ENCODE measurements around the gene PALM3. TPM values are rescaled to one million over a fixed set of nuclear protein-coding genes. Genes with fewer than 3 reads are reported as not detected.

Gene PALM3
- total RNA-seq, 4 donors from 2014 or later = 0.32 to 0.42 TPM; not detected in 2

- H3K27ac ChIP-seq (replicated peaks in 1 of 4) = no peak overlapping the region
These were observed 5.0 kb downstream of the PALM3 start for GRCh38 chr19:14056741-14057356.

DNA sequence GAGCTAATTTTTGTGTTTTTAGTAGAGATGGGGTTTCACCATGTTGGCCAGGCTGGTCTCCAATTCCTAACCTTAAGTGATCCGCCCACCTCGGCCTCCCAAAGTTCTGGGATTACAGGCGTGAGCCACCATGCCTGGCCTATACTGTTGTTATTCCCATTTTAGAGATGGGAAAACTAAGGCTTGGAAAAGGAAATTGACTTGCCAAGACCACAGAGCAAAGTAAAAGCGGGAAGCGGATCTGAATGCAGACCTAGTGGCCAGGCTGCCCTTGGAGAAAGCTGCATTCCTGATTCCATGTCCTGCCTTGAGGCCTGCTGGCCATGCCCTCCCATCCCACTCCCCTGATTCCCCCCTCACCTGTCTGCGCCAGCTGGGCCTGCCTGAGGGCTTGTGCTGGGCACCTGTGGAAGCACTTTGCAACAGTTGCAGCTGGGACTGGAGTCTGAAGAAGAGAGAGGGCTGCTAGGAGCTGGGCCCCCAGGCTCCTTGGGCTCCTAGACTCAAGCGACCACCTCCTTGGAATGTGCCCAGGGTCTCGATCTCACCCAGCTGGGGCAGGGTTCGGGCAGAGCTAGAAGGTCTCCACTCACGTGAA is 5.7 kb downstream of the PALM3 start:
- intact Hi-C loops (cut with DNase I) = loop anchor here (5.0 kb wide), 1 partner anchor 174 kb away; no protein-coding TSS in a partner anchor
- Histone ChIP-seq H3K27ac (replicated peaks in 1 of 4) (no peak overlapping the region), H3K36me3 (peaks cover 0 to 8% (median 0%) of the 10 kb centered on the region in 4 donors), H3K4me3 (no peak overlapping the region), H3K27me3 (peaks cover 0 to 43% (median 21%) of the 10 kb centered on the region in 4 donors), H3K4me1 (peaks cover 5 to 28% (median 26%) of the 10 kb centered on the region in 4 donors), H3K9me3 (peaks cover 0 to 9% (median 4%) of the 10 kb centered on the region in 4 donors)
- DNase-seq (ENCODE audit: extremely low spot score) = no peak
- TF ChIP-seq POLR2A (IDR thresholded peaks at IDR 0.05; ENCODE audit: low read depth) (no peak), EP300 (IDR thresholded peaks at IDR 0.05) (no peak), POLR2AphosphoS5 (IDR thresholded peaks at IDR 0.05) (no peak)
- TF ChIP-seq, protein P1, sequence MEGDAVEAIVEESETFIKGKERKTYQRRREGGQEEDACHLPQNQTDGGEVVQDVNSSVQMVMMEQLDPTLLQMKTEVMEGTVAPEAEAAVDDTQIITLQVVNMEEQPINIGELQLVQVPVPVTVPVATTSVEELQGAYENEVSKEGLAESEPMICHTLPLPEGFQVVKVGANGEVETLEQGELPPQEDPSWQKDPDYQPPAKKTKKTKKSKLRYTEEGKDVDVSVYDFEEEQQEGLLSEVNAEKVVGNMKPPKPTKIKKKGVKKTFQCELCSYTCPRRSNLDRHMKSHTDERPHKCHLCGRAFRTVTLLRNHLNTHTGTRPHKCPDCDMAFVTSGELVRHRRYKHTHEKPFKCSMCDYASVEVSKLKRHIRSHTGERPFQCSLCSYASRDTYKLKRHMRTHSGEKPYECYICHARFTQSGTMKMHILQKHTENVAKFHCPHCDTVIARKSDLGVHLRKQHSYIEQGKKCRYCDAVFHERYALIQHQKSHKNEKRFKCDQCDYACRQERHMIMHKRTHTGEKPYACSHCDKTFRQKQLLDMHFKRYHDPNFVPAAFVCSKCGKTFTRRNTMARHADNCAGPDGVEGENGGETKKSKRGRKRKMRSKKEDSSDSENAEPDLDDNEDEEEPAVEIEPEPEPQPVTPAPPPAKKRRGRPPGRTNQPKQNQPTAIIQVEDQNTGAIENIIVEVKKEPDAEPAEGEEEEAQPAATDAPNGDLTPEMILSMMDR (IDR thresholded peaks at IDR 0.05) = no peak
- WGBS = 96% methylated on average over 10 of the region's 10 CpGs

More at GRCh38 chr19:14056741-14057356, 5.0 kb downstream of the PALM3 start:
- Histone ChIP-seq H3K4me3 (peak overlapping the region; percentile 46 to 61 (median 50)), H3K27me3 (peaks cover 0 to 50% (median 23%) of the 10 kb centered on the region in 4 donors), H3K4me1 (peaks cover 5 to 28% (median 26%) of the 10 kb centered on the region in 4 donors), H3K36me3 (peaks cover 0 to 3% (median 0%) of the 10 kb centered on the region in 4 donors), H3K9me3 (peaks cover 0 to 9% (median 4%) of the 10 kb centered on the region in 4 donors)
- DNase-seq (ENCODE audit: extremely low spot score) = no peak
- intact Hi-C loops (cut with DNase I) = loop anchor here (5.0 kb wide), 1 partner anchor 175 kb away; no protein-coding TSS in a partner anchor
- WGBS = 41% methylated on average over 8 of the region's 19 CpGs
- TF ChIP-seq EP300 (IDR thresholded peaks at IDR 0.05) (no peak), POLR2AphosphoS5 (IDR thresholded peaks at IDR 0.05) (no peak), POLR2A (IDR thresholded peaks at IDR 0.05; ENCODE audit: low read depth) (no peak)
- TF ChIP-seq, protein P1 (IDR thresholded peaks at IDR 0.05) = no peak

DNA sequence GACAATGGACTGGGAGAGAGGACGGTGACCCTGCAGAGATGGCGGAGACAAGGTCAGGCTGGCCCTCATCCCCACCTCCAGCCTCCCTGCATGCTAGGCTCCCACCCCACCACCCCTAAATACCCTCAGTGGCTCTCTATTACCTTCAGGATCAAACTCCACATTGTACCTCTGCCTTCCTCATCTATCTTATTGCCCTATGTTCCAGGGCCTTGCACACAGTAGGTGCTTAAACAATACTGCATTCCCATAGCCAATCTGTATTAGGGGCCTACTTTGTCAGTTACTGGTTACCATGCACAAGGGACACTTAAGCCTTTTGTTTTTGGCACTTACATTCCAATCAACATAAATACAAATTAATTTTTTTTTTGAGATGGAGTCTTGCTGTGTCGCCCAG is 6.5 kb downstream of the PALM3 start:
- no peak for DNase-seq (ENCODE audit: extremely low spot score)
- Histone ChIP-seq H3K27me3 (peaks cover 0 to 36% (median 19%) of the 10 kb centered on the region in 4 donors), H3K36me3 (peaks cover 0 to 13% (median 0%) of the 10 kb centered on the region in 4 donors), H3K4me1 (peaks cover 5 to 28% (median 26%) of the 10 kb centered on the region in 4 donors), H3K27ac (replicated peaks in 1 of 4) (no peak overlapping the region), H3K4me3 (no peak overlapping the region), H3K9me3 (peaks cover 0 to 9% (median 4%) of the 10 kb centered on the region in 4 donors)
- intact Hi-C loops (cut with DNase I) = loop anchor here (5.0 kb wide), 1 partner anchor 173 kb away; no protein-coding TSS in a partner anchor
- TF ChIP-seq POLR2AphosphoS5 (IDR thresholded peaks at IDR 0.05) (no peak), EP300 (IDR thresholded peaks at IDR 0.05) (no peak), POLR2A (IDR thresholded peaks at IDR 0.05; ENCODE audit: low read depth) (no peak)
- TF ChIP-seq, protein P1 (IDR thresholded peaks at IDR 0.05) = no peak
- WGBS = 94% methylated on average over 3 of the region's 3 CpGs

DNA sequence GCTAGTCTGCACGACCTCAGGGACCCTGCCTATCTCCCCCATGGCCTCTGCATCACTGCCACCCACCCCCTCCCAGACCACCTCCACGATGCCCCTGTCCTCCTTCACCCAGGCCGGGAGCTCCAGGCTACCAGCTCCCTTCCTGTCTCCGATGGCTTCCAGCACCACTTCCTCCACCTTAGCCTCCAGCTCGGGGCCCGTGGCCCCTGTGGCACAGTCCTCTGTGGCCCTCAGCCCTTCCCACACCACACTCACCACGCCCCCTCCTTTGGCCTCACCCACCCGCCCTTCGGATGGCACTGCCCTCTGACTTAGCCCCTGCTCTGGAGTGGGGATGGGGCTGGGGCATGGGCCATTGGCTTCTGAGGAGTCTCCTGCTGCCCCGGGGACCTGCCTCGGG is 7.2 kb downstream of the PALM3 start:
- intact Hi-C loops (cut with DNase I) = loop anchor here (5.0 kb wide), 1 partner anchor 172 kb away; no protein-coding TSS in a partner anchor

DNA sequence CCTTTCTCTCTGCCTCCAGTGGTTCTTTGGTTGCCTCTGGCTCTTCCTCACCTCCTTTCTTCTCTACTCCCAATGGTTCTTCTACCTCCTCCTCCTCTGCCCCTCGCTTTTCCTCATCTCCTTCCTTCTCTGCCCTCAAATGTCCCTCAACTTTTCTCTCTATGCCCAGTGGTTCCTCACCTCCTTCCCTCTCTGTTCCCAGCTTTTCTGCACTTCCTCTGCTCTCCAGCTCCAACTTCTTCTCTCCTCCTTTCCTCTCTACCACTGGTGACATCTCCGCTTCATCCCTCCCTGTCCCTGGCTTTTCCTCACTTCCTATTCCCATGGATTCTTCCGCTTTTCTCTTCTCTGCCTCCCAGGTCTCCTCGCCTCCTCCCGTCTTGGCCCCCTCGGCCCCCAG is 7.8 kb downstream of the PALM3 start:
- H3K27me3 ChIP-seq = peaks cover 0 to 23% (median 9%) of the 10 kb centered on the region in 4 donors
- intact Hi-C loops (cut with DNase I) = no loop called here
- peaks cover 0 to 9% (median 4%) of the 10 kb centered on the region in 4 donors for H3K9me3 ChIP-seq
- no peak overlapping the region for H3K27ac ChIP-seq (replicated peaks in 1 of 4)
- H3K36me3 ChIP-seq = peaks cover 0 to 22% (median 0%) of the 10 kb centered on the region in 4 donors
- 89% methylated on average over 6 of the region's 6 CpGs for WGBS
- DNase-seq (ENCODE audit: extremely low spot score) = no peak
- H3K4me3 ChIP-seq = no peak overlapping the region
- TF ChIP-seq POLR2AphosphoS5 (IDR thresholded peaks at IDR 0.05) (no peak), EP300 (IDR thresholded peaks at IDR 0.05) (no peak), POLR2A (IDR thresholded peaks at IDR 0.05; ENCODE audit: low read depth) (no peak)
- TF ChIP-seq, protein P1 (IDR thresholded peaks at IDR 0.05) = no peak
- peaks cover 5 to 24% (median 22%) of the 10 kb centered on the region in 4 donors for H3K4me1 ChIP-seq

More for the DNA sequence above, 7.2 kb downstream of the PALM3 start:
- peaks cover 0 to 9% (median 4%) of the 10 kb centered on the region in 4 donors for H3K9me3 ChIP-seq
- H3K36me3 ChIP-seq = peaks cover 0 to 20% (median 0%) of the 10 kb centered on the region in 4 donors
- TF ChIP-seq POLR2AphosphoS5 (IDR thresholded peaks at IDR 0.05) (no peak), POLR2A (IDR thresholded peaks at IDR 0.05; ENCODE audit: low read depth) (no peak), EP300 (IDR thresholded peaks at IDR 0.05) (no peak)
- no peak overlapping the region for H3K4me3 ChIP-seq
- peak; percentile 86 for DNase-seq (ENCODE audit: extremely low spot score)
- H3K27ac ChIP-seq (replicated peaks in 1 of 4) = no peak overlapping the region
- WGBS = 72% methylated on average over 11 of the region's 11 CpGs
- peaks cover 0 to 29% (median 14%) of the 10 kb centered on the region in 4 donors for H3K27me3 ChIP-seq
- peaks cover 5 to 28% (median 26%) of the 10 kb centered on the region in 4 donors for H3K4me1 ChIP-seq
